GM19452 (cell line): ENCODE measurements around the gene OR12D1.
"Not testable (repeated sequence)": the region's sequence is repeated elsewhere in the genome, so short reads cannot be mapped to it uniquely, and the experiment has no call there.

Source experiments
- ATAC-seq: cut with Tn5 transposase; IDR thresholded peaks from one replicate; pipeline ENCODE4 v1.9.1; 2021; ENCODE audit not compliant: unreplicated experiment

Gene OR12D1

GRCh38 chr6:29414588-29414987 lies at the start of gene OR12D1:
OR12D1 (plus strand) TSS chr6:29414928.
- ATAC-seq = no peak

GRCh38 chr6:29368765-29369164 lies 46.0 kb upstream of the OR12D1 start, which contains the start of gene OR5V1:
OR5V1 (minus strand) TSS chr6:29368865; CDS start chr6:29356195, 12,670 bp downstream.
- no peak for ATAC-seq

- no peak for ATAC-seq
Observed at GRCh38 chr6:29375191-29375590, 39.5 kb upstream of the OR12D1 start, which contains the start of gene OR12D3. OR12D3 (minus strand) TSS chr6:29375291; CDS start chr6:29375287, 4 bp downstream.

GRCh38 chr6:29376003-29376402 lies 38.7 kb upstream of the OR12D1 start:
- ATAC-seq = no peak

GRCh38 chr6:29388533-29388932 lies 26.2 kb upstream of the OR12D1 start:
- ATAC-seq = no peak

GRCh38 chr6:29395331-29395730 lies 19.4 kb upstream of the OR12D1 start, which contains the start of gene OR12D2:
OR12D2 (plus strand) TSS chr6:29395631; CDS start chr6:29396700, 1,069 bp downstream.
- ATAC-seq = no peak

GRCh38 chr6:29399525-29399924 lies 15.2 kb upstream of the OR12D1 start:
- ATAC-seq = no peak

GRCh38 chr6:29403801-29404200 lies 10.9 kb upstream of the OR12D1 start:
- ATAC-seq = no peak

- no peak for ATAC-seq
Observed at GRCh38 chr6:29419516-29419915, 4.8 kb downstream of the OR12D1 start.

- ATAC-seq = no peak
Observed at GRCh38 chr6:29424168-29424567, 9.4 kb downstream of the OR12D1 start.

GRCh38 chr6:29424575-29424974 lies 9.8 kb downstream of the OR12D1 start:
- ATAC-seq = no peak

GRCh38 chr6:29425075-29425474 lies 10.3 kb downstream of the OR12D1 start:
- ATAC-seq = no peak

- no peak for ATAC-seq
Observed at GRCh38 chr6:29426654-29427053, 11.9 kb downstream of the OR12D1 start.

GRCh38 chr6:29436730-29437129 lies 22.0 kb downstream of the OR12D1 start:
- ATAC-seq = not testable (repeated sequence)

- ATAC-seq = no peak
Observed at GRCh38 chr6:29439006-29439405, 24.3 kb downstream of the OR12D1 start, which contains the start of gene OR10C1. OR10C1 (plus strand) TSS chr6:29439306; CDS start chr6:29440016, 710 bp downstream.

- ATAC-seq = no peak
Observed at GRCh38 chr6:29442719-29443118, 28.0 kb downstream of the OR12D1 start.

- not testable (repeated sequence) for ATAC-seq
Observed at GRCh38 chr6:29444031-29444430, 29.3 kb downstream of the OR12D1 start.

- no peak for ATAC-seq
Observed at GRCh38 chr6:29447670-29448069, 32.9 kb downstream of the OR12D1 start.

GRCh38 chr6:29451471-29452193 lies 36.9 kb downstream of the OR12D1 start:
- no peak for ATAC-seq

- ATAC-seq = no peak
Observed at GRCh38 chr6:29456971-29457370, 42.2 kb downstream of the OR12D1 start, which contains the start of the genes OR11A1 and OR2H1. OR11A1 (minus strand) TSS chr6:29457071; CDS start chr6:29427641, 29,430 bp downstream. OR2H1 (plus strand) TSS chr6:29457155; CDS start chr6:29461770, 4,615 bp downstream.

GRCh38 chr6:29461021-29461814 lies 46.5 kb downstream of the OR12D1 start:
- ATAC-seq = no peak

- ATAC-seq = no peak
Observed at GRCh38 chr6:29462022-29462421, 47.3 kb downstream of the OR12D1 start.
